ENCODE data around the gene UNK.
"Not testable (repeated sequence)": the region's sequence is repeated elsewhere in the genome, so short reads cannot be mapped to it uniquely, and the experiment has no call there.

The UNK gene

DNA sequence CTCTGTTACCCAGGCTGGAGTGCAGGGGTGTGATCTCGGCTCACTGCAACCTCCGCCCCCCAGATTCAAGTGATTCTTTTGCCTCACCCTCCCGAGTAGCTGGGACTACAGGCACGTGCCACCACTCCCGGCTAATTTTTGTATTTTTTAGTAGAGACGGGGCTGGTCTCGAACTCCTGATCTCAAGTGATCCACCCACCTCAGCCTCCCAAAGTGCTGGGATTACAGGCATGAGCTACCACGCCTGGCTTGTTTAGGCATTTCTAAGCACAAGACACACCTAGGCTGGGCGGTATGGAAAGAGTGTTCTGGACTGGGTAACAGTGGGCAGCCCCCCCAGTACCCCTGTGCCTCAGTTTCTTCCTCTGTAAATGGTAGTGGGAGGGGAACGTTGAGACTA is 85.6 kb downstream of the UNK start:
- DNase-seq (ENCODE audit: low read depth in 2 of 2) = not testable (repeated sequence)

DNA sequence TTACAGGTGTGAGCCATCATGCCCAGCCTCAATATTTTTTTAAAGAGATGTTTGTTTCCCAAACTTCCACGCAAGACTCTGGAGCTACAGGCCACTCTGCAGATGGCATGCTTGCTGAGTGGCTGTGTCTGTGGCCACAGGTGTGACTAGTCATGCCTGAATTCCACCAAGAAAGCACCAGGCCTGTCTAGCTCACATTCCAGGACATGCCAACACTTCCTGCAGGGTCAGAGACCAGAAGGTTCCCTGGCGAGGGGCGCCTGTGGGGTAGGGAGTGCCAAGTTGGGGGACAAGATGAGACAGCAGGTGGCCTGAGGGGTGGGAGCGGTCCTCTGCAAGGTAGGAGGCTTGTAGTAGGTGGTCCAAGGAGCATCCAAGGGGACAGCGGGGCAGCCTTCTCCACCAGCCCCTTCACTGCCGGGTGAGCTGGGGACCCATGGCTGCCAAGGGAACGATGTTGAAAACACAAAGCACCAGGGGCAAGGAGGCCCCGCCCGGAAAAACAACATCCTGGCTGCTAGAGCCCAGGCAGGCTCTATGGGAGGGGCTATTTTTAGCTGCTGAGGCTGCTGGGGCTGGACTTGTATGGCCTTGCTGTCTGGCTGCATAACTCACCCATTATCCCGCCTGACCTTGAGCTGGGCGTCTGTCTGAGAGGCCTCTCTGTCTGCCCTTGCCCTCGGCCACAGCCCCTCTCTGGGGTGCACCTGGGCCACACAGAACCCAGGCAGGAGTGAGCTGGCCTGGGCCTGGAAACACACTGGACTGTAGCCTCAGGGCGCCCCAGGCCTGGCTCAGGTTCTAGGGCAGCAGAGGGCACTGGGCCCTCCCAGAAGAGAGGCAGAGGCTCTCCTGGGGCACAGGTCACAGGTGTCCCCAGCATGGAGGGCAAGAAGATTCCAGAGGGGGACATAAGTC is 88.1 kb downstream of the UNK start:
- DNase-seq (ENCODE audit: low read depth in 2 of 2) = no peak

DNA sequence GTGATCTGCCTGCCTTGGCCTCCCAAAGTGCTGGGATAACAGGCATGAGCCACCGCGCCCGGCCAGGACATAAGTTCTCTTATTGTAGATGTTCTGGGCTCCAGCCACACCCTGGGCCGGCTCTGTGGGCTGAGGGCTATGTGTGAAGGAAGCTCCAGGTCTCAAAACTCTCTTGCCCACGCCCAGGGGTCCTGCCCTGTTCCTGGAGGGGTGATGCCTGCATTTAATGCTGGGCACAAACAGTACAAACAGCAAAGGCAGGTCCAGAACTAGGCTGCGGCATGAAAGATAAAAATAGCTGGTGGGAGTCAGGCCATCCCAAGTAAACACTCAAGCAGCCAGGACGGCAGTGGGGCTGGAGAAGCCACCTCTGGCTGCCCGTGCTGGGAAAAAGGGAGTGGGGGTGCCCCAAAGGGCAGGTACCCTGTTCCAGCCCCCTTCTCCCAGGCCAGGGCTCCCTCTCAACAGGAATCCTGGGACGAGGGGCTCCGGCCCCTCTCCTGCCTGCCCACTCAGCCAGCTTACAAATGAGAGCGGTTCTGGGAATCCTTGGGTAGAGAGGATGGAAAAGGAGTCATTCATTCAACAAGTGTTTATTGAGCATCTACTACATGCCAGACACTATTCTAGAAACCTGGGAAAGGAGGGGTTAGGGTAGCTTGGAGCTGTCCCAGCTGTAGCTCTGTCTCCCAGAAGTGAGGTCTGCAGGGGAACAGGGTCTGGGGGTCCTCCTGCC is 89.1 kb downstream of the UNK start:
- DNase-seq (ENCODE audit: low read depth in 2 of 2) = no peak

DNA sequence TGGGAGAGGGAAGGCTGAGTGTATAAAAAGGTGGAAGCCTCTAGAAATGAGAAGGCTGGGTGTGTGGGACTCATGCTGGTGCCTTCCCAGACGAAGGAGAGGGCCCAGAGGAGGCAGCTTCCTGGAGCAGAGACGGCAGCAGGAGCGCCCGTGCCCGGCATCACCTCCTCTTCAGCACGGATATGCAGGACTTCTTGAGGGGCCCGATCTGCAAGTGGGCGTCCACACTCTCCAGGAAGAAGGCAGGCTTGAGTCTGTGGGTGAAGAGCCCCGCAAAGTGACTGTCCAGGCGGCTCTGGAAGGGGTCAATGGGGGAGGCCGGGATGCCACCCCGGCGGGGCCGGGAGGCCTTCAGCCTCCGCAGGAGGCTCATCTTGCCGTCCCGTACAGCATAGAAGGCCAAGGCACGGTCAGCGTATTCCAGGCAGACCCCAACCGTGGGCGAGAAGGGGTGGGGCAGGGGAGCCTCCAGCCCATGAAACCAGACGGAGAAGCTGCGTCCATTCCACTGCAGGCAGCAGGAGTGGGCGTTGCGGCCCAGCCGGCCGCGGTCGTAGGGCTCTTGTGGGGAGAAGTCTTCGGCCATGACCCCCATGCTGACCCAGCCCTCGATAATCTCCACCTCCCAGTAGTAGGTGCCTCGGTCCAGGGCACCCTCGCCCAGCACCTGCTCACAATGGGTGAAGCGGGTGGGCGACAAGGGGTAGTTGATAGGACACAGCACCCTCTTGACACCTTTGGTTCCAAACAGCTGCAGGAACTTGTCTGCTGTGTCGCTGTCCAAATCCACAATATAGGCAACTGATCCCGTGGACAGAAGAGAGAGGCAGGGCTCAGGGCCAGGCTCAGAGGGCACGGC is 89.9 kb downstream of the UNK start:
- DNase-seq (ENCODE audit: low read depth in 2 of 2) = no peak

All from stimulated activated CD4-positive, alpha-beta T cell treated with anti-CD3 and anti-CD28 coated beads, Interleukin-12 subunit alpha, Interleukin-12 subunit beta, amount 100 ng/mL, for 24 hours (primary cell).